ENCODE results near the gene NANP.
"Not testable (repeated sequence)": the region's sequence is repeated elsewhere in the genome, so short reads cannot be mapped to it uniquely, and the experiment has no call there.

The NANP gene

DNA sequence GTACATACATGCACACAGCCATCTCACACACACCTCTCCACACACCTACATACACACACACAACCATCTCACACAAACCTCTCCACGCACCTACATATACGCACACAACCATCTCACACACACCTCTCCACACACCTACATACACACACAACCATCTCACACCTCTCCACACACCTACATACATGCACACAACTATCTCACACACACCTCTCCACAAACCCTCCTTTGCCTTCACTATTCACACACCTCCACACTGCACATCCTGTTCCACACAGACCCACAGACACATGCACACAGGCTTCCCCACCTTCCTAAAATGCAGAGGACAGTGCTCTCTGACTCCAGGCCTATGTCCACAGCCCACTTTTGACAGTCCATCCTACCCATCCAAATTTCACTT lies 22.2 kb downstream of the NANP start:
- H3K27ac ChIP-seq = no peak overlapping the region
- H3K36me3 ChIP-seq (replicated peaks) = no peaks in the 10 kb centered on the region
- no peaks in the 10 kb centered on the region for H3K27me3 ChIP-seq (replicated peaks)
- no peak overlapping the region for H3K4me3 ChIP-seq (ENCODE audit: low read depth, low read length)
- TF ChIP-seq, protein P1, sequence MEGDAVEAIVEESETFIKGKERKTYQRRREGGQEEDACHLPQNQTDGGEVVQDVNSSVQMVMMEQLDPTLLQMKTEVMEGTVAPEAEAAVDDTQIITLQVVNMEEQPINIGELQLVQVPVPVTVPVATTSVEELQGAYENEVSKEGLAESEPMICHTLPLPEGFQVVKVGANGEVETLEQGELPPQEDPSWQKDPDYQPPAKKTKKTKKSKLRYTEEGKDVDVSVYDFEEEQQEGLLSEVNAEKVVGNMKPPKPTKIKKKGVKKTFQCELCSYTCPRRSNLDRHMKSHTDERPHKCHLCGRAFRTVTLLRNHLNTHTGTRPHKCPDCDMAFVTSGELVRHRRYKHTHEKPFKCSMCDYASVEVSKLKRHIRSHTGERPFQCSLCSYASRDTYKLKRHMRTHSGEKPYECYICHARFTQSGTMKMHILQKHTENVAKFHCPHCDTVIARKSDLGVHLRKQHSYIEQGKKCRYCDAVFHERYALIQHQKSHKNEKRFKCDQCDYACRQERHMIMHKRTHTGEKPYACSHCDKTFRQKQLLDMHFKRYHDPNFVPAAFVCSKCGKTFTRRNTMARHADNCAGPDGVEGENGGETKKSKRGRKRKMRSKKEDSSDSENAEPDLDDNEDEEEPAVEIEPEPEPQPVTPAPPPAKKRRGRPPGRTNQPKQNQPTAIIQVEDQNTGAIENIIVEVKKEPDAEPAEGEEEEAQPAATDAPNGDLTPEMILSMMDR (IDR thresholded peaks at IDR 0.05; ENCODE audit: low read depth, low read length, missing control alignments) = no peak
- no peak for DNase-seq
- in situ Hi-C loops (cut with HindIII; ENCODE audit: low pct_ligation_motif_present, low sequenced_read_pairs) = no loop called here

DNA sequence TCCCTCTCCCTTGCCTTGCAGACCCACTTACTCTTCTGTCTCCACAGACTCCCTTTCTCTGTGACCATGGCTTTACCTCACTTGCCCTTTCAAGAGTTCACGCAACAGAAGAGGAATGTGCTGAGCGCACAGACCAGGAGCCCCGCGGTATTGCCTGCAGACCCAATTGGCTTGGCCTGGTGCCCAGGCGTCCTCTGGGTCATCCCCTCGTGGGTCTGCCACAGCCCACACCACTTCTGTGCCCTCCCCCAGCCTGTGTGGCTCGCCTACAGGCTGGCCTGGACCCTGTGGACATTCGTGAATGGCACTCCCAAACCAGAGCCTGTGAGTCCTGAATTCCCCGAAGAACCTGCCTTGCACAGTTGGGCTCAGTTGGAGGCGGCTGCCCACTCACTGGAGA lies 23.2 kb downstream of the NANP start:
- Histone ChIP-seq H3K36me3 (replicated peaks) (no peaks in the 10 kb centered on the region), H3K27ac (no peak overlapping the region), H3K27me3 (replicated peaks) (no peaks in the 10 kb centered on the region), H3K4me3 (ENCODE audit: low read depth, low read length) (no peak overlapping the region)
- TF ChIP-seq, protein P1 (IDR thresholded peaks at IDR 0.05; ENCODE audit: low read depth, low read length, missing control alignments) = no peak
- no peak for DNase-seq
- in situ Hi-C loops (cut with HindIII; ENCODE audit: low pct_ligation_motif_present, low sequenced_read_pairs) = no loop called here

DNA sequence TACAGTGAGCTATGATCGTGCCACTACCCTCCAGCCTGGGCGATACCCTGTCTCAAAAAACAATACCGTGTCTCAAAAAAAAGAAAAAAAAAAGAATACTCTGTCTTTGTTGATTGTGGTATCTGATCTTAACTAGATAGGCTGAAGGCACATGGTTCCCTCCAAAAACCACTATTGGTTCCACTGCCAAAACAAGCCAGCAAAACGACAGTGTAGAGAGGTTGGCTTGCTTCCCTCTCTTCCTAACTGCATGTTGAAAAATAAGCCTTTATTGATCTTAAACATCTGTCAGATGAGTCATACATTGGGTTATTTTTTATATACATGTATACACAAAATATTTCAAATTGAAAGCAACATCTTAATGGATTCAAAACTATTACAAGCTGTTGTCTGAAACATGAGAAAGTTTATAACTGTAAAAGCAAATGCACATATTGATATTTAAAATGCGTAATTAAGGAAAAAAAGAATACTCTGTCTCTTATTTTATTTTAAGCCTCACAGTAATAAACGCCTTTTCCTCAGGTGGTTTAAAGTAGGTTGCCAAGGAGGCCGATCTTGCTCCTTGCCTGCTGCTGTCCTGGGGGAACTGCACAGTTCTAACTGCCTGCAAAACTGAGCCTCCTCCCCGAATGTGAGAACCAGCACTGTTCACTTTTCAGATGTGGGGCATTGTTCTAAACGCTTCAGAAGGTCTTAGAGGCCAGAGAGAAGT lies 31.5 kb downstream of the NANP start:
- Histone ChIP-seq H3K36me3 (replicated peaks) (no peaks in the 10 kb centered on the region), H3K27me3 (replicated peaks) (no peaks in the 10 kb centered on the region), H3K4me3 (ENCODE audit: low read depth, low read length) (no peak overlapping the region), H3K27ac (no peak overlapping the region)
- TF ChIP-seq, protein P1 (IDR thresholded peaks at IDR 0.05; ENCODE audit: low read depth, low read length, missing control alignments) = no peak
- in situ Hi-C loops (cut with HindIII; ENCODE audit: low pct_ligation_motif_present, low sequenced_read_pairs) = no loop called here
- DNase-seq = no peak

- H3K4me3 ChIP-seq (ENCODE audit: low read depth, low read length); DNase-seq; H3K27ac ChIP-seq; in situ Hi-C loops (cut with HindIII; ENCODE audit: low pct_ligation_motif_present, low sequenced_read_pairs); H3K27me3 ChIP-seq (replicated peaks); H3K36me3 ChIP-seq (replicated peaks): not testable (repeated sequence)
These were observed 33.0 kb downstream of the NANP start for GRCh38 chr20:25590778-25591177.

GRCh38 chr20:25588491-25588890 lies 35.3 kb downstream of the NANP start:
- no peak for DNase-seq
- Histone ChIP-seq H3K27ac (no peak overlapping the region), H3K36me3 (replicated peaks) (no peaks in the 10 kb centered on the region), H3K4me3 (ENCODE audit: low read depth, low read length) (no peak overlapping the region), H3K27me3 (replicated peaks) (no peaks in the 10 kb centered on the region)
- TF ChIP-seq, protein P1 (IDR thresholded peaks at IDR 0.05; ENCODE audit: low read depth, low read length, missing control alignments) = no peak
- in situ Hi-C loops (cut with HindIII; ENCODE audit: low pct_ligation_motif_present, low sequenced_read_pairs) = no loop called here

DNA sequence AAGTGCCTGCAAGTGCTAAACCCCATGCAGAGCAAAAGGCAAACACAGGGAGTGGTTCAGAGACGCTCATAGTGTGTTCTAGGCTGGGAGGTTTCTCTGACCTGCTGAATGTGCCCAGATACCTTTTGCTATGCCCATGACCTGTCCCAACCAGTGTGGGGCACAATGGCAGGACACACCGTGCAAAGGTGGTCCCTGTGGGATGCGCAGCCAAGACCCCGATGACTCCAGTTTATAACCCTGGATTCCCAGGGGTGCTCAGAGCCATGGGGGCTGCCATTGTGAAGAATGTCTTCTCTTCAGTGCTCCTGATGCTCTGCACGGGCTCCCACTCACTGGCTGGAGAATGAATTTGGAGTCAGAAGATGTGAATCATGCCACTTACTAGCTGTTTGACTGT lies 36.3 kb downstream of the NANP start:
- no peak overlapping the region for H3K27ac ChIP-seq
- TF ChIP-seq, protein P1 (IDR thresholded peaks at IDR 0.05; ENCODE audit: low read depth, low read length, missing control alignments) = no peak
- in situ Hi-C loops (cut with HindIII; ENCODE audit: low pct_ligation_motif_present, low sequenced_read_pairs) = no loop called here
- no peaks in the 10 kb centered on the region for H3K27me3 ChIP-seq (replicated peaks)
- DNase-seq = no peak
- no peak overlapping the region for H3K4me3 ChIP-seq (ENCODE audit: low read depth, low read length)
- H3K36me3 ChIP-seq (replicated peaks) = no peaks in the 10 kb centered on the region
